ENCODE results near the gene SPACA6. TPM values are rescaled to one million over a fixed set of nuclear protein-coding genes. Genes with fewer than 3 reads are reported as not detected.

SPACA6 gene
- total RNA-seq, 4 donors from 2014 or later = 0.74 to 5.1 (median 3.6) TPM

GRCh38 chr19:51696606-51697005 lies 3.5 kb downstream of the SPACA6 start:
- TF ChIP-seq CTCF (IDR thresholded peaks at IDR 0.05) = no peak
- no peak for TF ChIP-seq POLR2A (IDR thresholded peaks at IDR 0.05)
- peak in 1 of 2 donors; percentile 58 for DNase-seq (ENCODE audit: low spot score in 2 of 2)
- no peak overlapping the region for H3K4me3 ChIP-seq (ENCODE audit: low read depth, poor library complexity, severe bottlenecking)
- 93 to 97% methylated on average over 3 of the region's 3 CpGs for WGBS, 2 donors
- intact Hi-C loops (cut with DNase I; ENCODE audit: low total_unique reads) = no loop called here

DNA sequence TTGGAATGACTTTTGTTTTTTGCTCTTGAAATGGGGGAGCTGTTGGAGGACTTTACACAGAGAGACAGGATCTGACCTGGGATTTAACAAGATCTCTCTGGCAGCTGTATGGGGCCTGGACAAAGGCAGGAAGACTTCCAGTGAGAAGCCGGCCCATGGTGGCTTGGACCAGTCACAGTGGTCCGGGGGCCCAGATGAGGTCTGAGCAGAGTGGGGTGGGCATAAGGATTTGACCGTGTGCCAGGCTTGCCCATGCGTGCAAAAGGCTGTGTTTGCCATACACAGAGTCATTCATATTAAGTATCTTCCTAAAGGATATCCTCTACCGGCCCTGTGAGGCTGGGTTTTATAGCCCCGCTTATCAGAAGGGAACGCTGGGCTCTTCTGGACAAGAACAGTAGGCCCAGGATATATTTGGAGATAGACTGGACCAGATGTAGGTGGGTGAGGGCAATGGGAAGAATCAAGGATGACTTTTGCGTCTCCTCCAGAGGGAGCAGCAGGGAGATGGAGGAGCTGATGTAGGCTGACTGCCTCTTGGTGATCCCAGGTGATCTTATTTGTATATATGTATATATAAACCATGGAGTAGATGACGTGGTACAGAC lies 4.1 kb downstream of the SPACA6 start:
- 72 to 86% methylated on average over 9 of the region's 9 CpGs for WGBS, 2 donors
- TF ChIP-seq CTCF (IDR thresholded peaks at IDR 0.05) = no peak
- TF ChIP-seq POLR2A (IDR thresholded peaks at IDR 0.05) = no peak
- peak in 1 of 2 donors; percentile 83 for DNase-seq (ENCODE audit: low spot score in 2 of 2)
- intact Hi-C loops (cut with DNase I; ENCODE audit: low total_unique reads) = no loop called here
- no peak overlapping the region for H3K4me3 ChIP-seq (ENCODE audit: low read depth, poor library complexity, severe bottlenecking)

- no peak for DNase-seq (ENCODE audit: low spot score in 2 of 2)
- intact Hi-C loops (cut with DNase I; ENCODE audit: low total_unique reads) = no loop called here
- no peak for TF ChIP-seq POLR2A (IDR thresholded peaks at IDR 0.05)
- no peak for TF ChIP-seq CTCF (IDR thresholded peaks at IDR 0.05)
- H3K4me3 ChIP-seq (ENCODE audit: low read depth, poor library complexity, severe bottlenecking) = no peak overlapping the region
- 94 to 98% methylated on average over 5 of the region's 5 CpGs for WGBS, 2 donors
These were observed 5.2 kb downstream of the SPACA6 start for GRCh38 chr19:51698296-51698695.

GRCh38 chr19:51699170-51699569 lies 6.0 kb downstream of the SPACA6 start:
- intact Hi-C loops (cut with DNase I; ENCODE audit: low total_unique reads) = no loop called here
- H3K4me3 ChIP-seq (ENCODE audit: low read depth, poor library complexity, severe bottlenecking) = no peak overlapping the region
- TF ChIP-seq CTCF (IDR thresholded peaks at IDR 0.05) (no peak), POLR2A (IDR thresholded peaks at IDR 0.05) (no peak)
- 86 to 90% methylated on average over 5 of the region's 5 CpGs for WGBS, 2 donors
- DNase-seq (ENCODE audit: low spot score in 2 of 2) = peak in 1 of 2 donors; percentile 69

DNA sequence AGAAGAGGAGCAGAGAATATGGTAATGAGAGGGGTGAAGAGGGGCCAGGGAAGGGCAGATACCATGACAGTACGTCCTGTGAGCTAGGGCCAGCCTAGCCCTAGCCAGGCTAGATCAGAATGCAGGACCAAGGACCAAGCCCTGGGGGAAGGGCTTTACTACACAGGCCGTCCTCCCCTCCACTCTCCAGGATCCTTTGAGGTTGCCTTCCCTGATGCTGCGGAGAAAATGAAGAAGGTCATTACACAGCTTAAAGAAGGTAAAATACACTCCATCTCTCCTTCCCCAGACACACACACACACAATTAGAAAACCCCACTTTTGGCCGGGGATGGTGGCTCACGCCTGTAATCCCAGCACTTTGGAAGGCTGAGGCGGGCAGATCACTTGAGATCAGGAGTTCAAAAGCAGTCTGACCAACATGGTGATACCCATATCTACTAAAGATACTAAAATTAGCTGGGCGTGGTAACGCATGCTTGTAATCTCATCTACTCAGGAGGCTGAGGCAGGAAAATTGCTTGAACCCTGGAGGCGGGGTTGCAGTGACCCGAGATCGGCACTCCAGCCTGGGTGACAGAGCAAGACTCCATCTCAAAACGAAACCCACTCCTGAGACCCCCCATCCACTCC lies 8.5 kb downstream of the SPACA6 start:
- TF ChIP-seq POLR2A (IDR thresholded peaks at IDR 0.05) (no peak), CTCF (IDR thresholded peaks at IDR 0.05) (no peak)
- 73 to 75% methylated on average over 12 of the region's 12 CpGs for WGBS, 2 donors
- peak in 1 of 2 donors; percentile 77 for DNase-seq (ENCODE audit: low spot score in 2 of 2)
- intact Hi-C loops (cut with DNase I; ENCODE audit: low total_unique reads) = no loop called here
- no peak overlapping the region for H3K4me3 ChIP-seq (ENCODE audit: low read depth, poor library complexity, severe bottlenecking)
